NCI-H82 (cell line): ENCODE measurements around the gene DTYMK.
A peak's percentile ranks its signal among the peaks of the same experiment; 100 is the strongest.

Experiments
- DNase-seq: peaks from one replicate; lab custom pipeline; 2025; lab: John Stamatoyannopoulos, UW

DTYMK gene

GRCh38 chr2:241649404-241649803 lies 37.2 kb downstream of the DTYMK start:
- DNase-seq: no peak

- no peak for DNase-seq
These were observed 38.2 kb downstream of the DTYMK start for GRCh38 chr2:241648453-241648852.

- DNase-seq: no peak
These were observed 40.5 kb downstream of the DTYMK start for GRCh38 chr2:241645915-241646645.

DNA sequence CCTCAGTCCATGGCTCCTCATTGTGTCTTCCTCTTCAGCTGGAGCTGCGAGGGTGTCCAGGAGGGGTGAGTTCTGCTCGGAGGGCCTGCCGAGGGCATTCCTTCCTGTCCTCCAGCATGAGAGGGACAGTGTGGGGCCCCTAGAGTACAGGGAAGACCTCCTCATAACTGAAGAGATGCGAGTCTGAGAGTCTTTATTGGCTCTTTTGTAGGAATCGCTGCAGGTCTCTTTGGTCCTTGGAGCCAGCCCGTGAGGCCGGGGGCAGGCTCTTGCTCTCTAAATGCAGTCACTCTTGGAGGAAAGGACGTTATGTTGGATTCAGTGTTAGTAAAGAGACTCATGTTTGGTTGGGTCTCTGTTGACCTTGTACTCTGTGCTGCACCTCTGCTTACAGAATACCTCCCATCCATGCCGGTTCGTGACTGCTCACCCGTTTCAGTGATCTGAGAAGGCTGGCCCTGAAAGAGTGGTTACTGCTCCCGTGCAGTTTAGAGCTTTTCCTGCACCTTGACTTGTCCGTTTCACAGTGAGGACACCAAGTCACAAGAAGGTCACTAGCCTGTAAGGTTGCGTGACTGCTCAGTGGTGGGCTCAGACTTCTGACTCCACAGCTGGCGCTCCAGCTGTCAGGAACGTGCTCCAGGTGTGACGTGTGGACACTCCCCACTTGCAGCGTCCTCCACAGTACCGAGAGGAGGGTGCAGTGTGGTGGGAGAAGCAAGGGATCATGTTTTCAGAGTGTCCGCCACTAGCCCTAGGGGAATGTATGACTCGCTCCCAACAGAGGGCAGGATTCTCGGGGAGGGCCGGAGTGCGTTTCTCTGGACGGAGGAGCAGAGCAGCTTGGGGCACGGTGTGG lies 41.3 kb downstream of the DTYMK start:
- DNase-seq: no peak

DNA sequence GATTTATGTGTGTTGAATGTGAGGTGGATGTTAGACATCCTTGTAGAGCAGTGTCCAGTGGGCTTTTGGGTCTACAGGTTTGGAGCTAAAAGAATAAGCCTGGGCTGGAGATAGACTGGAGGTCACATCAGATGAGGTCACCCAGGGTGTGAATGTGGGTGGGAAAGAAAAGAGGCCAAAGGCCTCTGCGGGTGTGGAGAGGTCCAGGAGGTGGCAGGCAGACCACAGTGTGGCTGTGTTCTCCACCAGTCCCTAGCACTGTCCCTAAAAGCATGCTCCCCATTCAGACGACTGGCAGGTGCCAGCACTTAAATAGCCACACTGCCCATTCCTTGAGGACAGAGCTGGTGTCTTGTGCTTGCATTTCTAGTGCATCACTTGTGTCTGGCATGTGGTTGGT lies 45.0 kb downstream of the DTYMK start:
- DNase-seq: no peak

- DNase-seq: no peak
These were observed 46.3 kb downstream of the DTYMK start for GRCh38 chr2:241640165-241640795.

DNA sequence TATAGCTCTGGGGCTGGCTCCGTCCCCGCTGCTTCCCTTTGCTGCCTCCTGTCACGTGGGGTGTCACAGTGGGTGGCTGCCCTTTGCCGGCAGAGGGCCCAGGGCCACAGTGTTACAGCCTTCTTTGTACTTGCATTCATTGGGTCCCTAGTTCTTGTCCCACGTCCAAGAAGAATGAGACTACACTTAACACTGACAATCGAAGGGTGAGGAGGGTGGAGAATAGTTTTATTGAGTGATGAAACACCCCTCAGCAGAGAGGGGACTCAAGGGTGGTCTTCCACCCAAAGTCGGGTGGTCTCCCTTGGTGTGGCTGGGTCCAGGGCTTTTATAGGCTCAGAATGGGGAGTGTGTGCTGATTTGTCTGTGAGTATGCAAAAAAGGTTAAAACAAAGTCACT lies 47.2 kb downstream of the DTYMK start:
- DNase-seq: no peak

- DNase-seq: no peak
These were observed 47.7 kb downstream of the DTYMK start for GRCh38 chr2:241638940-241639339.

GRCh38 chr2:241637795-241638660 lies 48.6 kb downstream of the DTYMK start:
- peak; percentile 70 for DNase-seq

DNA sequence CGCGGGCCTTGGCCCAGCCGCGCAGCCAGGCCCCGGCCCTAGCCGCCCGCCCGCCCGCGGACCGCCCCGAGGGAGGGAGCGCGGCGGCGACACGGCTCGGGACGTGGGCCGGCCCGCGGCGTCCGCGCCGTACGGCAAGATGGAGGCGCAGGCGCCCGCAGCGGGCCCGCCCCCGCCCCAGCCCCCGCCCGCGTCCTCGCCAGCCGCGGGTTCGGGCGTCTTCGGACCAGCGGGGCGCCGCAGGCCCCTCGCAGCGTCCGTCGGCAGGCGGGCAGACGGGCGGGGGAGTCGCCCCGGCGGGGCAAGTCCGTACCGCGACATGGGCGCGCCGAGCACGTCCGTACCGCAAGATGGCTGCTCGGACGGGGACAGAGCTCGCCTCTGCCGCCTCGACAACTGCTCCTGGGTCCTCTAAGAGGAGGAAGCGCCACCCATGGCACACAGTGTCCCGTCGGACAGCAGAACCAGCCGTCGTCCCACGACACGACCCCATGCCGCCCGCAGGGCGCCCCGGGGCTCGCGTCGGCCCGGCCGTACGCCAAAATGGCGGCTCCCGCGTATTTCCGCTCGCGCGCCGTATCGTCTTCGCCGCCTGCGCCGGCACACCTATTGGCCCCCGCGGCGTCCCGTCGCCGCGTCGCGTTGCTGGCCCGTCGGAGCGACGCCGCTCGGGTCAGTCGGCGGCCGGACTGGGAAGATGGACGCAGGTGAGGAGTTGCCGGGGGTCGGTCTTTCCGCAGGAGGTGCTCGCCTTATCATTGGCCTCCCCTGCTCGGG lies 49.4 kb downstream of the DTYMK start, which contains the start of the genes ATG4B and THAP4:
TSS of gene ATG4B (plus strand) at position 676 of the 777 bp plus-strand sequence. CDS start at position 698, 22 bp downstream.
TSS of gene THAP4 (minus strand) at position 141 of the 777 bp plus-strand sequence. CDS start 141 bp downstream, outside the sequence.
- peak; percentile 86 for DNase-seq

DNA sequence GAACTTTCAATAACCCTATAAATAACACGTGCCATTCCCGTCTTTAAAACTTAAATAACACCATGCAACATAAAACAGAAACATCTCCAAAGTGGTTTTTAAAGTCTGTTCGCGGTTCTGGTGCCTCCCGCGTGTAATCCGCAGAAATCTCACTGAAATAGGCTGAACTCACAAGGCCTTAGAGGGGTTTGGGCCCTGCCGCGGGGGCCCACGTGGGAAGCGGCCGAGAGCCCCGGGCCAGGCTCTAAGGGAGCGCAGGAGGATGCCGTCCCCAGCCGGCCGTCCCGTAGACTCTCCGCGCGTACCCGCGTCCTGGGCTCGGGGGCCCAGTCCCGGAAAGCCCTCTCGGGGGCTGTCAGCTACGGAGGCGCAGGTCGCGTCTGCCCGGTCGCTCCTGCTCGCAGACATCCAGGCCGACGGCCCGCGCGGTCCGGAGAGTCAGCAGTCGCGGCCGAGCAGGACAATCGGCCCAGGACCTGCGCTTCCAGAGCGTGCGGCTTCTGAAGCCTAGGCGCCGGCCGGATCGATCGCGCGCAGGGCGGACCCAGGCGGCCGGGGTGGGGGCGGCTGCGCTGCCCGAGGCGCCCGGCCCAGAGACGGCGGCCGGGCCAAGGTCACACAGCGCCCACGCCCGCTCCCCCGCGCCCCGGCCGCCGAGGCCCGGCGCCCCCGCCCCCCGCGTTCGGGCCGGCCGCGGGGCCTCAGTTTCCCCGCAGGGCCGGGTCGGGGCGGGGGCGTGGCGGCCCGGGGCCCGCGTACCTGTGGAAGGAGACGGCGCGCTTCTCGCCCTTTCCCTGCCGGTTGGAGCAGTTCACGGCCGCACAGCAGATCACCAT lies 50.2 kb downstream of the DTYMK start:
- DNase-seq: peak; percentile 59

GRCh38 chr2:241635756-241636155 lies 50.9 kb downstream of the DTYMK start:
- peak; percentile 29 for DNase-seq

GRCh38 chr2:241633561-241633960 lies 53.1 kb downstream of the DTYMK start:
- no peak for DNase-seq

- no peak for DNase-seq
These were observed 53.9 kb downstream of the DTYMK start for GRCh38 chr2:241632478-241633325.

GRCh38 chr2:241629762-241630435 lies 56.7 kb downstream of the DTYMK start:
- no peak for DNase-seq

DNA sequence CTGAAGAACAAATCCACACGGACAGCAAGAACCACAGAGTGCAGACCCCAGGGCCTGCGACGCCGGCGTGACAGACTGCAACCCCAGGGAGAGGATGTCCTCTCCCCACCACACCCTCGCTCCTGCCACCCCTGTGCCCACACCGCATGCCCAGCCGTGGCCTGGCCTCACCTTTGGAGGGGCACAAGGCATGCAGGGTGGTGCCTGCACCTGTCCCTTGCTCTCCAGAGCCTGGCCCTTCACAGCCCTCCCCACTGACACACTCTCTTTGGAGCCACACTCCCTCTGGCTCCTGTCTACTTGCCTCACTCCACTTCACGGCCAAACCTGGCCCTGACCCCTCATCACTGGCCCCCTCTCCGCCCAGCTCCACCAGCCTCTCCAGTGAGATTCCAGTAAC lies 58.9 kb downstream of the DTYMK start:
- DNase-seq: no peak
